Upper lobe of left lung (tissue), 6 donors: ENCODE data around the gene FLYWCH2. TPM values are rescaled to one million over a fixed set of nuclear protein-coding genes. Genes with fewer than 3 reads are reported as not detected.
A peak's percentile ranks its signal among the peaks of the same experiment; 100 is the strongest.

Experiments
- ATAC-seq, 2 donors: fragments of 200-7000 bp; cut with Tn5 transposase; one replicate each; pipeline ENCODE4 v1.9.1; 2022; ENCODE audit warnings: mild to moderate bottlenecking in 2 of 2, moderate library complexity in 2 of 2; ENCODE audit not compliant: low FRiP score in 2 of 2
- DNase-seq, 2 donors: peaks; one replicate each; pipeline ENCODE4 v3.0.0-alpha.2; 2019 to 2020
- H3K27ac ChIP-seq, 4 donors: fragments of 200-600 bp; sonication (generic); one replicate each; pipeline ENCODE4 v1.5.1; 2016 to 2019
- H3K27me3 ChIP-seq, 4 donors: fragments of 200-600 bp; sonication (generic); one replicate each; pipeline ENCODE4 v1.5.1; 2017 to 2019
- H3K36me3 ChIP-seq, 4 donors: fragments of 200-600 bp; sonication (generic); one replicate each; pipeline ENCODE4 v1.5.1; 2016 to 2019
- H3K4me1 ChIP-seq, 4 donors: fragments of 200-600 bp; sonication (generic); one replicate each; pipeline ENCODE4 v1.5.1; 2018 to 2019
- H3K4me3 ChIP-seq, 4 donors: fragments of 200-600 bp; sonication (generic); one replicate each; pipeline ENCODE4 v1.5.1; 2017 to 2019; ENCODE audit warnings: mild to moderate bottlenecking in 2 of 4, moderate library complexity in 1 of 4
- H3K9me3 ChIP-seq, 4 donors: fragments of 200-600 bp; sonication (generic); one replicate each; pipeline ENCODE4 v1.5.1; 2018 to 2019
- CTCF ChIP-seq, 6 experiments: fragments of 450-650 bp in 4 of 6; fragments of 200-600 bp in 2 of 6; sonication (generic) in 2 of 6; IDR thresholded peaks; one replicate each; pipeline ENCODE4 v1.5.1; 2016 to 2019; ENCODE audit warnings: antibody characterized with exemption in 6 of 6
- EP300 ChIP-seq, 4 donors: sonication (generic); formaldehyde crosslinking; IDR thresholded peaks; one replicate each; pipeline ENCODE4 v1.5.1; 2017; ENCODE audit warnings: antibody characterized with exemption in 4 of 4, control low read depth in 2 of 4
- POLR2A ChIP-seq, 4 donors: fragments of 450-650 bp; IDR thresholded peaks; one replicate each; pipeline ENCODE4 v1.5.1; 2016 to 2017; ENCODE audit warnings: antibody characterized with exemption in 4 of 4, mild to moderate bottlenecking in 2 of 4
- POLR2AphosphoS5 ChIP-seq, 2 donors: sonication (generic); formaldehyde crosslinking; IDR thresholded peaks; one replicate each; pipeline ENCODE4 v1.5.1; 2017; ENCODE audit warnings: antibody characterized with exemption in 2 of 2
- WGBS, 2 donors: methylation state at CpG; one replicate each; pipeline ENCODE4 v1.1.5; 2017 to 2018; 5-methylcytosine and 5-hydroxymethylcytosine counted together
- total RNA-seq, 6 donors: library from RNA; depleted of rRNA in 4 of 6; stranded (reverse); fragments of >200 nt in 4 of 6; gene quantifications; one replicate each; pipeline versions ENCODE4 v1.1.0 to v1.2.1, GENCODE V29; 2016 to 2021
- donor health status: DM: no; HTN: no; CAD: no; lungs with moderate emphysema.
- donor health status: DM: no; HTN: yes; CAD: no; lungs with severe emphysema.

Gene FLYWCH2
- total RNA-seq, 6 donors from 2014 or later: 31.2 to 70.1 (median 39.7) TPM

GRCh38 chr16:2838928-2839327, 44.1 kb upstream of the FLYWCH2 start:
- Histone ChIP-seq H3K4me3 (no peak overlapping the region), H3K27me3 (no peaks in the 10 kb centered on the region), H3K36me3 (no peaks in the 10 kb centered on the region), H3K9me3 (no peaks in the 10 kb centered on the region), H3K27ac (no peak overlapping the region), H3K4me1 (peaks cover 15 to 30% (median 17%) of the 10 kb centered on the region in 4 donors)
- 6% methylated on average over 12 of the region's 12 CpGs; no CpG with 5 or more reads in 1 of the 2 donors for WGBS, 2 donors
- ATAC-seq (peak; percentile 80 to 82), DNase-seq (peak; percentile 74 to 90)
- peak; percentile 65 to 93 (median 86) for TF ChIP-seq CTCF (IDR thresholded peaks at IDR 0.05)
- no peak for TF ChIP-seq POLR2A (IDR thresholded peaks at IDR 0.05)

GRCh38 chr16:2839650-2840450, 43.2 kb upstream of the FLYWCH2 start:
- H3K4me3 ChIP-seq: no peak overlapping the region
- TF ChIP-seq POLR2A (IDR thresholded peaks at IDR 0.05): no peak
- no peak for TF ChIP-seq CTCF (IDR thresholded peaks at IDR 0.05)
- TF ChIP-seq EP300 (IDR thresholded peaks at IDR 0.05): no peak
- no peak for TF ChIP-seq POLR2AphosphoS5 (IDR thresholded peaks at IDR 0.05)
- peaks cover 15 to 30% (median 17%) of the 10 kb centered on the region in 4 donors for H3K4me1 ChIP-seq
- 81 to 90% methylated on average over 4 to 14 of the region's 15 CpGs for WGBS, 2 donors
- H3K27ac ChIP-seq: no peak overlapping the region
- no peaks in the 10 kb centered on the region for H3K36me3 ChIP-seq
- no peaks in the 10 kb centered on the region for H3K9me3 ChIP-seq
- H3K27me3 ChIP-seq: no peaks in the 10 kb centered on the region
- peak in 1 of 2 donors; percentile 46 for DNase-seq
- ATAC-seq: no peak

- Histone ChIP-seq H3K9me3 (no peaks in the 10 kb centered on the region), H3K27me3 (no peaks in the 10 kb centered on the region), H3K27ac (no peak overlapping the region), H3K4me3 (no peak overlapping the region), H3K36me3 (no peaks in the 10 kb centered on the region), H3K4me1 (peaks cover 14 to 26% (median 17%) of the 10 kb centered on the region in 4 donors)
- TF ChIP-seq EP300 (IDR thresholded peaks at IDR 0.05): no peak
- DNase-seq (peak in 1 of 2 donors; percentile 43), ATAC-seq (no peak)
- 72 to 83% methylated on average over 7 to 12 of the region's 12 CpGs for WGBS, 2 donors
Observed at GRCh38 chr16:2840914-2841313, 42.1 kb upstream of the FLYWCH2 start.

GRCh38 chr16:2841606-2842339, 41.2 kb upstream of the FLYWCH2 start:
- peak in 1 of 2 donors; percentile 53 for DNase-seq
- TF ChIP-seq POLR2AphosphoS5 (IDR thresholded peaks at IDR 0.05): no peak
- TF ChIP-seq EP300 (IDR thresholded peaks at IDR 0.05): no peak
- no peak for TF ChIP-seq POLR2A (IDR thresholded peaks at IDR 0.05)
- no peak for TF ChIP-seq CTCF (IDR thresholded peaks at IDR 0.05)
- Histone ChIP-seq H3K9me3 (no peaks in the 10 kb centered on the region), H3K27me3 (no peaks in the 10 kb centered on the region), H3K27ac (peak overlapping the region in 3 of 4 donors; percentile 10 to 75 (median 56)), H3K36me3 (no peaks in the 10 kb centered on the region), H3K4me1 (peaks cover 12 to 26% (median 17%) of the 10 kb centered on the region in 4 donors), H3K4me3 (peak overlapping the region in 2 of 4 donors; percentile 10 to 30)
- 53 to 74% methylated on average over 3 to 17 of the region's 18 CpGs for WGBS, 2 donors
- no peak for ATAC-seq

GRCh38 chr16:2842340-2843000, 40.5 kb upstream of the FLYWCH2 start:
- H3K27me3 ChIP-seq: no peaks in the 10 kb centered on the region
- no peaks in the 10 kb centered on the region for H3K36me3 ChIP-seq
- DNase-seq (peak; percentile 36 to 78), ATAC-seq (peak; percentile 50 to 58)
- H3K9me3 ChIP-seq: no peaks in the 10 kb centered on the region
- H3K4me3 ChIP-seq: peak overlapping the region in 2 of 4 donors; percentile 10 to 30
- TF ChIP-seq POLR2A (IDR thresholded peaks at IDR 0.05) (no peak), CTCF (IDR thresholded peaks at IDR 0.05) (peak; percentile 34 to 92 (median 74)), POLR2AphosphoS5 (IDR thresholded peaks at IDR 0.05) (peak; percentile 47 to 82), EP300 (IDR thresholded peaks at IDR 0.05) (peak in 1 of 4 donors; percentile 35)
- H3K27ac ChIP-seq: peak overlapping the region in 3 of 4 donors; percentile 10 to 75 (median 56)
- H3K4me1 ChIP-seq: peaks cover 12 to 26% (median 17%) of the 10 kb centered on the region in 4 donors
- WGBS, 2 donors: 43 to 100% methylated on average over 3 to 27 of the region's 40 CpGs
